BLaER1 treated with 17β-estradiol and CSF1 and Interleukin-3, amounts not matched to agents 10 nM and 100 nM (cell line): ENCODE results near the gene CLN3.
A peak's percentile ranks its signal among the peaks of the same experiment; 100 is the strongest.
"Not testable (repeated sequence)": the region's sequence is repeated elsewhere in the genome, so short reads cannot be mapped to it uniquely, and the experiment has no call there.

Experiments used
- H3K27ac ChIP-seq, 11 experiments: shearing (Covaris generic); formaldehyde crosslinking; 2 replicates each; pipeline ENCODE4 v1.8.1; 2022
- H3K27me3 ChIP-seq, 11 experiments: shearing (Covaris generic); formaldehyde crosslinking; 2 replicates each; pipeline ENCODE4 v1.8.1; 2022
- H3K36me3 ChIP-seq, 11 experiments: shearing (Covaris generic); formaldehyde crosslinking; 2 replicates each; pipeline ENCODE4 v1.8.1; 2022
- H3K4me1 ChIP-seq, 10 experiments: shearing (Covaris generic); formaldehyde crosslinking; 2 replicates each; pipeline ENCODE4 v1.8.1; 2022
- H3K4me2 ChIP-seq, 11 experiments: shearing (Covaris generic); formaldehyde crosslinking; 2 replicates each; pipeline ENCODE4 v1.8.1; 2022
- H3K4me3 ChIP-seq, 10 experiments: shearing (Covaris generic); formaldehyde crosslinking; 2 replicates each; pipeline ENCODE4 v1.8.1; 2022
- H3K9ac ChIP-seq, 11 experiments: shearing (Covaris generic); formaldehyde crosslinking; 2 replicates each; pipeline ENCODE4 v1.8.1; 2022
- H3K9me3 ChIP-seq, 11 experiments: shearing (Covaris generic); formaldehyde crosslinking; replicated peaks in 1 of 11; 2 replicates each; pipeline ENCODE4 v1.8.1; 2022
- H4K20me1 ChIP-seq, 11 experiments: shearing (Covaris generic); formaldehyde crosslinking; 2 replicates each; pipeline ENCODE4 v1.8.1; 2022
- Cebpa-rat ChIP-seq, 11 experiments: shearing (Covaris generic); IDR thresholded peaks; 2 replicates each; pipeline ENCODE4 v1.8.1; 2022

CLN3 gene

GRCh38 chr16:28531777-28532744, 40.2 kb upstream of the CLN3 start:
- TF ChIP-seq Cebpa-rat (IDR thresholded peaks at IDR 0.05): no peak
- H3K27me3 ChIP-seq: no peaks in the 10 kb centered on the region
- H3K4me1 ChIP-seq: peaks cover 0 to 49% (median 16%) of the 10 kb centered on the region in 10 experiments; a peak in 14 of 20 replicates
- H3K27ac ChIP-seq: peak overlapping the region in 3 of 11 experiments; percentile 83 to 91 (median 88); a peak in 3 of 22 replicates
- no peak overlapping the region for H3K9ac ChIP-seq
- H3K4me3 ChIP-seq: no peak overlapping the region
- H4K20me1 ChIP-seq: no peaks in the 10 kb centered on the region
- peak overlapping the region in 3 of 11 experiments; percentile 8 to 75 (median 54); a peak in 6 of 22 replicates for H3K4me2 ChIP-seq
- H3K36me3 ChIP-seq: no peaks in the 10 kb centered on the region
- no peaks in the 10 kb centered on the region for H3K9me3 ChIP-seq

DNA sequence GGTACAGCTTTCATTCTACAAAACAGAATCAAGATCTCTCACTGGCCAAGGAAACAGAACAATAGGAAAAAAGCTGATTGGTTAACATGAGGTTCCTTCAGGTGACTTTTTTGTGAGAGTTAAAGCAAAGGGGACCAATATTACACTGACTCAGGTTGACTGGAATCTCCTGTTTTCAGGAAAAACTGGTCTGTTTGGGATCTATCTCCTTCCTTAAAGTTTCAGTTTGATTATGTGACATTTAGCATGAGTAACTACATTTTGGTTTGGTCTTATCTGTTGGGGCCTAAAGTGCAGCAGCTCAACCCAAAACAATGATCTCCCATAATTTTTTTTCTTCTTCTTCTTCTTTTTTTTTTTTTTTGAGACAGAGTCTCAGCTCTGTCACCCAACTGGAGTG, 37.2 kb upstream of the CLN3 start:
- Histone ChIP-seq H3K9me3 (no peaks in the 10 kb centered on the region), H3K9ac (no peak overlapping the region), H3K36me3 (no peaks in the 10 kb centered on the region), H3K4me2 (no peak overlapping the region), H4K20me1 (no peaks in the 10 kb centered on the region), H3K27ac (no peak overlapping the region), H3K4me3 (no peak overlapping the region), H3K4me1 (peaks cover 0 to 35% (median 7%) of the 10 kb centered on the region in 10 experiments; a peak in 13 of 20 replicates), H3K27me3 (no peaks in the 10 kb centered on the region)
- TF ChIP-seq Cebpa-rat (IDR thresholded peaks at IDR 0.05): no peak

DNA sequence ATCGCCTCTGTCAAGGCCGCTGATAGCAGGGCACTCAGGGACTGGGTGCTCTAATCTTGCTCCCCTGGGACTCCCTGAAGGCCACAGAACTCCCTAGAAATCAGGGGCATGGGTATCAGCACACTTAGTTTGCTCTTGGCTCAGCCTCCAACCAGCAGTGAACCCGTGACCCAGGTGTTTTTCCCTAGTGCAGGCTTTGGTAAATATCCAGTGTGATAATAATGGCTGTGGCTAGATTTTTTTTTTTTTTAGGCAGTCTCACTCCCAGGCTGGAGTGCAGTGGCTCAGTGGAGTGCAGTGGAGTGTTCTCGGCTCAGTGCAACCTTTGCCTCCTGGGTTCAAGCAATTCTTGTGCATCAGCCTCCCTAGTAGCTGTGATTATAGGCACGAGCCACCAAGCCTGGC, 36.6 kb upstream of the CLN3 start:
- Histone ChIP-seq H4K20me1 (no peaks in the 10 kb centered on the region), H3K27me3 (no peaks in the 10 kb centered on the region), H3K4me3 (no peak overlapping the region), H3K27ac (no peak overlapping the region), H3K4me1 (peaks cover 0 to 31% (median 4%) of the 10 kb centered on the region in 10 experiments; a peak in 9 of 20 replicates), H3K9me3 (no peaks in the 10 kb centered on the region), H3K9ac (no peak overlapping the region), H3K36me3 (no peaks in the 10 kb centered on the region), H3K4me2 (no peak overlapping the region)
- TF ChIP-seq Cebpa-rat (IDR thresholded peaks at IDR 0.05): no peak

- no peak overlapping the region for H3K9ac ChIP-seq
- TF ChIP-seq Cebpa-rat (IDR thresholded peaks at IDR 0.05): no peak
- H3K27ac ChIP-seq: no peak overlapping the region
- peaks cover 0 to 26% (median 3%) of the 10 kb centered on the region in 10 experiments; a peak in 8 of 20 replicates for H3K4me1 ChIP-seq
- H3K4me3 ChIP-seq: no peak overlapping the region
- no peaks in the 10 kb centered on the region for H3K9me3 ChIP-seq
- H4K20me1 ChIP-seq: no peaks in the 10 kb centered on the region
- no peaks in the 10 kb centered on the region for H3K27me3 ChIP-seq
- no peaks in the 10 kb centered on the region for H3K36me3 ChIP-seq
- no peak overlapping the region for H3K4me2 ChIP-seq
Observed at GRCh38 chr16:28527985-28528384, 36.1 kb upstream of the CLN3 start.

DNA sequence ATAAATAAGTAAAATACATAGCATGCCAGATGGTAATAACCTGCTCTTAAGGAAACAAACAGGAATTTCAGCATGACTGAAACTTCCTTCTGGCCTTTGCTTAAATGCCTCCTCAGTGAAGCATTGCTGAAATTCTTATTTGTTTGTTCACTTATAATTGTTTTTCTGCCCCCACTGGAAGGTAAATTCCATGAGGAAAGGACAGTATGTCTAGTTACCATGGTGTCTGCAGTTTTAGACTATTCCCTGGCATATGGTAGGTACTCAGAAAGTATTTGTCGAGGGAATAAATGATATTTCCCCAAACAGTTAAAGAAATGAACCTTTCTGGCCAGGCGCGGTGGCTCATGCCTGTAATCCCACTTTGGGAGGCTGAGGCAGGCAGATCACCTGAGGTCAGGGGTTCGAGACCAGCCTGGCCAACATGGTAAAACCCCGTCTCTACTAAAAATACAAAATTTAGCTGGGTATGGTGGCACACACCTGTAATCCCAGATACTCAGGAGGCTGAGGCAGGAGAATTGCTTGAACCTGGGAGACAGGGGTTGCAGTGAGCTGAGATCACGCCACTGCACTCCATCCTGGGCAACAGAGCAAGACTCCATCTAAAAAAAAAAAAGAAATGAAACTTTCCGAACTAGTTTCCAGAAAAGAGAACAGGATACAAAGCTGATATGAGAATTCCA, 35.4 kb upstream of the CLN3 start:
- not testable (repeated sequence) for H3K9ac ChIP-seq, H3K4me3 ChIP-seq, H4K20me1 ChIP-seq, H3K4me2 ChIP-seq, H3K27me3 ChIP-seq, H3K27ac ChIP-seq, H3K9me3 ChIP-seq, H3K36me3 ChIP-seq
- peaks cover 0 to 19% (median 1%) of the 10 kb centered on the region in 10 experiments; a peak in 8 of 20 replicates for H3K4me1 ChIP-seq

- Histone ChIP-seq H3K27me3 (no peaks in the 10 kb centered on the region), H3K9ac (no peak overlapping the region), H3K4me2 (no peak overlapping the region), H3K36me3 (no peaks in the 10 kb centered on the region), H3K4me1 (peaks cover 0 to 11% (median 0%) of the 10 kb centered on the region in 10 experiments; a peak in 4 of 20 replicates), H3K27ac (no peak overlapping the region), H3K9me3 (no peaks in the 10 kb centered on the region), H3K4me3 (no peak overlapping the region), H4K20me1 (no peaks in the 10 kb centered on the region)
- no peak for TF ChIP-seq Cebpa-rat (IDR thresholded peaks at IDR 0.05)
Observed at GRCh38 chr16:28526201-28527099, 34.6 kb upstream of the CLN3 start.

- Histone ChIP-seq H3K36me3 (no peaks in the 10 kb centered on the region), H3K4me3 (no peak overlapping the region), H3K27me3 (no peaks in the 10 kb centered on the region), H3K4me2 (peak overlapping the region in 1 of 11 experiments; percentile 37; a peak in 1 of 22 replicates), H4K20me1 (no peaks in the 10 kb centered on the region), H3K27ac (0 out of 22 replicates have a peak overlapping the region, but pooled peaks of 1 of the 11 experiments have one; percentile 14), H3K4me1 (peaks cover 0 to 13% (median 0%) of the 10 kb centered on the region in 10 experiments; a peak in 4 of 20 replicates), H3K9me3 (no peaks in the 10 kb centered on the region), H3K9ac (no peak overlapping the region)
- TF ChIP-seq Cebpa-rat (IDR thresholded peaks at IDR 0.05): no peak
Observed at GRCh38 chr16:28524681-28525171, 32.9 kb upstream of the CLN3 start.

DNA sequence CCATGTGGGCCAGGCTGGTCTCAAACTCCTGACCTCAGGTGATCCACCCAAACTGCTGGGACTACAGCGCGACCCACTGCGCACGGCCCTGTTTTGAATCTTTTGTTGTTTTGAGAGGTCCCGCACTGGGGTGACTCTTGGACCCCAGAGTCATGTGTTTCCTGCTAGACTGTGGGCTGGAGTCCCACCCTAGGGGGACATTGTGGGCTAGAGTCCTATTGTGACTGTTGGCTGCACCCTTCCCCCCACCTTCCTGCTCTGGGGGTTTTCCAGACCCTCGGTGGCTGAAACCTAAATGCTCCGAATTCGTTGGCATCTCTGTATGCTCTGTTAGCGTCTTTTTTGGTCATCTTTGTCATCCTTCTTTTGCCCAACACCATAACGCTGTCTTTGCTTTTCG, 30.9 kb upstream of the CLN3 start:
- H3K36me3 ChIP-seq: no peaks in the 10 kb centered on the region
- H3K9me3 ChIP-seq: no peaks in the 10 kb centered on the region
- no peak overlapping the region for H3K9ac ChIP-seq
- no peak overlapping the region for H3K4me2 ChIP-seq
- no peak for TF ChIP-seq Cebpa-rat (IDR thresholded peaks at IDR 0.05)
- peaks cover 0 to 13% (median 0%) of the 10 kb centered on the region in 10 experiments; a peak in 4 of 20 replicates for H3K4me1 ChIP-seq
- H3K27ac ChIP-seq: no peak overlapping the region
- H4K20me1 ChIP-seq: no peaks in the 10 kb centered on the region
- H3K4me3 ChIP-seq: no peak overlapping the region
- H3K27me3 ChIP-seq: no peaks in the 10 kb centered on the region
